ENCODE measurements around the gene EHD3.

EHD3 gene

GRCh38 chr2:31208240-31208639 is 25.7 kb upstream of the EHD3 start:
- Histone ChIP-seq H3K36me3 (ENCODE audit: control insufficient read depth, insufficient read depth, low read length) (no peaks in the 10 kb centered on the region), H3K27ac (ENCODE audit: insufficient read depth, low read length, poor library complexity, severe bottlenecking) (no peak overlapping the region), H3K4me3 (ENCODE audit: insufficient read depth, low read depth, low read length, poor library complexity, severe bottlenecking) (no peak overlapping the region), H3K27me3 (replicated peaks; ENCODE audit: control insufficient read depth, insufficient read depth, low read length, poor library complexity, severe bottlenecking) (no peaks in the 10 kb centered on the region), H3K4me1 (ENCODE audit: control insufficient read depth, insufficient read depth, low read length, poor library complexity, severe bottlenecking) (no peaks in the 10 kb centered on the region), H3K9me3 (ENCODE audit: control insufficient read depth, low read length) (no peaks in the 10 kb centered on the region)
- no peak for DNase-seq

- Histone ChIP-seq H3K4me3 (ENCODE audit: insufficient read depth, low read depth, low read length, poor library complexity, severe bottlenecking) (no peak overlapping the region), H3K27ac (ENCODE audit: insufficient read depth, low read length, poor library complexity, severe bottlenecking) (no peak overlapping the region), H3K9me3 (ENCODE audit: control insufficient read depth, low read length) (no peaks in the 10 kb centered on the region), H3K27me3 (replicated peaks; ENCODE audit: control insufficient read depth, insufficient read depth, low read length, poor library complexity, severe bottlenecking) (no peaks in the 10 kb centered on the region), H3K4me1 (ENCODE audit: control insufficient read depth, insufficient read depth, low read length, poor library complexity, severe bottlenecking) (no peaks in the 10 kb centered on the region), H3K36me3 (ENCODE audit: control insufficient read depth, insufficient read depth, low read length) (no peaks in the 10 kb centered on the region)
- no peak for DNase-seq
Observed at GRCh38 chr2:31212659-31213600, 21.0 kb upstream of the EHD3 start.

GRCh38 chr2:31213601-31214443 is 20.1 kb upstream of the EHD3 start:
- Histone ChIP-seq H3K36me3 (ENCODE audit: control insufficient read depth, insufficient read depth, low read length) (no peaks in the 10 kb centered on the region), H3K4me1 (ENCODE audit: control insufficient read depth, insufficient read depth, low read length, poor library complexity, severe bottlenecking) (no peaks in the 10 kb centered on the region), H3K4me3 (ENCODE audit: insufficient read depth, low read depth, low read length, poor library complexity, severe bottlenecking) (no peak overlapping the region), H3K27ac (ENCODE audit: insufficient read depth, low read length, poor library complexity, severe bottlenecking) (no peak overlapping the region), H3K27me3 (replicated peaks; ENCODE audit: control insufficient read depth, insufficient read depth, low read length, poor library complexity, severe bottlenecking) (no peaks in the 10 kb centered on the region), H3K9me3 (ENCODE audit: control insufficient read depth, low read length) (no peaks in the 10 kb centered on the region)
- no peak for DNase-seq

- H3K27ac ChIP-seq (ENCODE audit: insufficient read depth, low read length, poor library complexity, severe bottlenecking): no peak overlapping the region
- no peaks in the 10 kb centered on the region for H3K9me3 ChIP-seq (ENCODE audit: control insufficient read depth, low read length)
- DNase-seq: no peak
- H3K27me3 ChIP-seq (replicated peaks; ENCODE audit: control insufficient read depth, insufficient read depth, low read length, poor library complexity, severe bottlenecking): no peaks in the 10 kb centered on the region
- no peak overlapping the region for H3K4me3 ChIP-seq (ENCODE audit: insufficient read depth, low read depth, low read length, poor library complexity, severe bottlenecking)
- H3K4me1 ChIP-seq (ENCODE audit: control insufficient read depth, insufficient read depth, low read length, poor library complexity, severe bottlenecking): no peaks in the 10 kb centered on the region
- no peaks in the 10 kb centered on the region for H3K36me3 ChIP-seq (ENCODE audit: control insufficient read depth, insufficient read depth, low read length)
Observed at GRCh38 chr2:31214444-31214915, 19.5 kb upstream of the EHD3 start.

- no peak overlapping the region for H3K27ac ChIP-seq (ENCODE audit: insufficient read depth, low read length, poor library complexity, severe bottlenecking)
- H3K4me3 ChIP-seq (ENCODE audit: insufficient read depth, low read depth, low read length, poor library complexity, severe bottlenecking): no peak overlapping the region
- no peaks in the 10 kb centered on the region for H3K9me3 ChIP-seq (ENCODE audit: control insufficient read depth, low read length)
- H3K4me1 ChIP-seq (ENCODE audit: control insufficient read depth, insufficient read depth, low read length, poor library complexity, severe bottlenecking): no peaks in the 10 kb centered on the region
- DNase-seq: no peak
- H3K27me3 ChIP-seq (replicated peaks; ENCODE audit: control insufficient read depth, insufficient read depth, low read length, poor library complexity, severe bottlenecking): no peaks in the 10 kb centered on the region
- no peaks in the 10 kb centered on the region for H3K36me3 ChIP-seq (ENCODE audit: control insufficient read depth, insufficient read depth, low read length)
Observed at GRCh38 chr2:31216734-31217133, 17.2 kb upstream of the EHD3 start.

GRCh38 chr2:31217465-31218200 is 16.3 kb upstream of the EHD3 start, which contains the start of gene CAPN14:
Gene CAPN14, minus strand, starts transcription at chr2:31217515. Its CDS starts 12,068 bp downstream, at chr2:31205447.
- Histone ChIP-seq H3K4me3 (ENCODE audit: insufficient read depth, low read depth, low read length, poor library complexity, severe bottlenecking) (no peak within 1 kb of the TSS), H3K36me3 (ENCODE audit: control insufficient read depth, insufficient read depth, low read length) (no peaks in the 10 kb centered on the region), H3K27ac (ENCODE audit: insufficient read depth, low read length, poor library complexity, severe bottlenecking) (no peak within 1 kb of the TSS), H3K27me3 (replicated peaks; ENCODE audit: control insufficient read depth, insufficient read depth, low read length, poor library complexity, severe bottlenecking) (no peaks in the 10 kb centered on the region), H3K4me1 (ENCODE audit: control insufficient read depth, insufficient read depth, low read length, poor library complexity, severe bottlenecking) (no peaks in the 10 kb centered on the region), H3K9me3 (ENCODE audit: control insufficient read depth, low read length) (no peaks in the 10 kb centered on the region)
- DNase-seq: no peak

GRCh38 chr2:31219131-31219969 is 14.6 kb upstream of the EHD3 start:
- no peaks in the 10 kb centered on the region for H3K36me3 ChIP-seq (ENCODE audit: control insufficient read depth, insufficient read depth, low read length)
- no peak for DNase-seq
- H3K4me1 ChIP-seq (ENCODE audit: control insufficient read depth, insufficient read depth, low read length, poor library complexity, severe bottlenecking): no peaks in the 10 kb centered on the region
- no peaks in the 10 kb centered on the region for H3K27me3 ChIP-seq (replicated peaks; ENCODE audit: control insufficient read depth, insufficient read depth, low read length, poor library complexity, severe bottlenecking)
- no peak overlapping the region for H3K4me3 ChIP-seq (ENCODE audit: insufficient read depth, low read depth, low read length, poor library complexity, severe bottlenecking)
- H3K9me3 ChIP-seq (ENCODE audit: control insufficient read depth, low read length): no peaks in the 10 kb centered on the region
- H3K27ac ChIP-seq (ENCODE audit: insufficient read depth, low read length, poor library complexity, severe bottlenecking): no peak overlapping the region

- Histone ChIP-seq H3K27me3 (replicated peaks; ENCODE audit: control insufficient read depth, insufficient read depth, low read length, poor library complexity, severe bottlenecking) (no peaks in the 10 kb centered on the region), H3K4me3 (ENCODE audit: insufficient read depth, low read depth, low read length, poor library complexity, severe bottlenecking) (no peak overlapping the region), H3K4me1 (ENCODE audit: control insufficient read depth, insufficient read depth, low read length, poor library complexity, severe bottlenecking) (no peaks in the 10 kb centered on the region), H3K36me3 (ENCODE audit: control insufficient read depth, insufficient read depth, low read length) (no peaks in the 10 kb centered on the region), H3K27ac (ENCODE audit: insufficient read depth, low read length, poor library complexity, severe bottlenecking) (no peak overlapping the region), H3K9me3 (ENCODE audit: control insufficient read depth, low read length) (no peaks in the 10 kb centered on the region)
- no peak for DNase-seq
Observed at GRCh38 chr2:31221544-31221943, 12.4 kb upstream of the EHD3 start.

GRCh38 chr2:31222071-31222470 is 11.9 kb upstream of the EHD3 start:
- Histone ChIP-seq H3K27ac (ENCODE audit: insufficient read depth, low read length, poor library complexity, severe bottlenecking) (no peak overlapping the region), H3K9me3 (ENCODE audit: control insufficient read depth, low read length) (no peaks in the 10 kb centered on the region), H3K4me3 (ENCODE audit: insufficient read depth, low read depth, low read length, poor library complexity, severe bottlenecking) (no peak overlapping the region), H3K36me3 (ENCODE audit: control insufficient read depth, insufficient read depth, low read length) (no peaks in the 10 kb centered on the region), H3K27me3 (replicated peaks; ENCODE audit: control insufficient read depth, insufficient read depth, low read length, poor library complexity, severe bottlenecking) (no peaks in the 10 kb centered on the region), H3K4me1 (ENCODE audit: control insufficient read depth, insufficient read depth, low read length, poor library complexity, severe bottlenecking) (no peaks in the 10 kb centered on the region)
- DNase-seq: no peak
